Breast epithelium (tissue), 4 donors: ENCODE measurements around the gene CCDC88C. TPM values are rescaled to one million over a fixed set of nuclear protein-coding genes. Genes with fewer than 3 reads are reported as not detected.
A peak's percentile ranks its signal among the peaks of the same experiment; 100 is the strongest.

ENCODE experiments used
- DNase-seq, 2 donors: peaks; one replicate each; pipeline ENCODE4 v3.0.0-alpha.2; 2019; ENCODE audit warnings: low spot score in 2 of 2
- H3K27ac ChIP-seq, 2 donors: fragments of 200-600 bp; sonication (generic) in 1 of 2; one replicate each; pipeline ENCODE4 v1.5.1; 2016 to 2019; ENCODE audit warnings: mild to moderate bottlenecking in 1 of 2
- H3K27me3 ChIP-seq, 2 donors: fragments of 200-600 bp; sonication (generic) in 1 of 2; one replicate each; pipeline versions ENCODE4 v1.5.1 to v1.6.0; 2017 to 2019; ENCODE audit warnings: control low read depth in 1 of 2, mild to moderate bottlenecking in 1 of 2
- H3K36me3 ChIP-seq: fragments of 200-600 bp; one replicate; pipeline ENCODE4 v1.5.1; 2019
- H3K4me1 ChIP-seq, 2 donors: fragments of 200-600 bp; sonication (generic); one replicate each; pipeline ENCODE4 v1.5.1; 2016 to 2019; ENCODE audit warnings: control low read depth in 1 of 2
- H3K4me3 ChIP-seq, 3 donors: fragments of 200-600 bp; sonication (generic); 1 replicate in 2 of 3; 2 replicates in 1 of 3; pipeline ENCODE4 v1.5.1; 2016 to 2019; ENCODE audit warnings: mild to moderate bottlenecking in 3 of 3, moderate library complexity in 2 of 3
- H3K9me3 ChIP-seq, 2 donors: fragments of 200-600 bp; sonication (generic) in 1 of 2; one replicate each; pipeline ENCODE4 v1.5.1; 2016 to 2019; ENCODE audit warnings: control low read depth in 1 of 2
- POLR2A ChIP-seq: fragments of 450-650 bp; IDR thresholded peaks from one replicate; pipeline ENCODE4 v1.6.1; 2016; ENCODE audit warnings: antibody characterized with exemption, mild to moderate bottlenecking, moderate library complexity
- POLR2AphosphoS5 ChIP-seq, 3 donors: sonication (generic); formaldehyde crosslinking; IDR thresholded peaks; one replicate each; pipeline ENCODE4 v1.6.1; 2017; ENCODE audit warnings: antibody characterized with exemption in 3 of 3
- intact Hi-C: fragments of 100-400 bp; cut with DNase I; formaldehyde crosslinking; loops from one replicate; pipeline ENCODE4 v1.15.1; 2023; ENCODE audit warnings: low total_unique reads
- total RNA-seq, 3 donors: library from RNA; depleted of rRNA; stranded (reverse); fragments of >200 nt; gene quantifications; one replicate each; pipeline ENCODE4 v1.1.0, GENCODE V29; 2016
- TF ChIP-seq, protein P1 (sequence below), 3 donors: fragments of 450-650 bp; IDR thresholded peaks; one replicate each; pipeline ENCODE4 v1.5.1; 2016 to 2017; ENCODE audit warnings: antibody characterized with exemption in 3 of 3, mild to moderate bottlenecking in 3 of 3, moderate library complexity in 3 of 3

The CCDC88C gene
- total RNA-seq, 3 donors from 2014 or later = 5.8 to 25.9 (median 19.3) TPM

DNA sequence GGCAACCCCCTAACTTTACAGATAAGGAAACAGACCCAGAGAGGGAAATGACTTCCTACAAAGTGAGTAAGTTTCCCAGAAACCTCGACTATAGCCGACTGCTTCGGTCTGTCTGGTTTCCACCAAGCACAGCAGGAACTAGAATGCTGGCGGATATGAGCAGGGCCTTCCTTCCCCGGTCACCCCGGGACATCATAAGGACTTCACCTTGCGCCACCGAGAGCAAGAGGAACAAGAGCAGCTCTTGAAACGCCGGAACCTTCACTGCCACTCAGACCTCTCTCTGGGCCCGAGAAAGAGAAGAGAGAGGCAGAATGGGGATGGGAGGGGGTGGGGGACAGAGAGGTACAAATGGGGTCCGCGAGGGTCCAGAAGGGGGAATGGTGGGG is 143.7 kb downstream of the CCDC88C start:
- Histone ChIP-seq H3K27ac (no peak overlapping the region), H3K4me1 (no peaks in the 10 kb centered on the region), H3K36me3 (no peaks in the 10 kb centered on the region), H3K27me3 (no peaks in the 10 kb centered on the region), H3K4me3 (no peak overlapping the region), H3K9me3 (no peaks in the 10 kb centered on the region)
- TF ChIP-seq POLR2A (no peak), POLR2AphosphoS5 (IDR thresholded peaks at IDR 0.05) (no peak)
- TF ChIP-seq, protein P1, sequence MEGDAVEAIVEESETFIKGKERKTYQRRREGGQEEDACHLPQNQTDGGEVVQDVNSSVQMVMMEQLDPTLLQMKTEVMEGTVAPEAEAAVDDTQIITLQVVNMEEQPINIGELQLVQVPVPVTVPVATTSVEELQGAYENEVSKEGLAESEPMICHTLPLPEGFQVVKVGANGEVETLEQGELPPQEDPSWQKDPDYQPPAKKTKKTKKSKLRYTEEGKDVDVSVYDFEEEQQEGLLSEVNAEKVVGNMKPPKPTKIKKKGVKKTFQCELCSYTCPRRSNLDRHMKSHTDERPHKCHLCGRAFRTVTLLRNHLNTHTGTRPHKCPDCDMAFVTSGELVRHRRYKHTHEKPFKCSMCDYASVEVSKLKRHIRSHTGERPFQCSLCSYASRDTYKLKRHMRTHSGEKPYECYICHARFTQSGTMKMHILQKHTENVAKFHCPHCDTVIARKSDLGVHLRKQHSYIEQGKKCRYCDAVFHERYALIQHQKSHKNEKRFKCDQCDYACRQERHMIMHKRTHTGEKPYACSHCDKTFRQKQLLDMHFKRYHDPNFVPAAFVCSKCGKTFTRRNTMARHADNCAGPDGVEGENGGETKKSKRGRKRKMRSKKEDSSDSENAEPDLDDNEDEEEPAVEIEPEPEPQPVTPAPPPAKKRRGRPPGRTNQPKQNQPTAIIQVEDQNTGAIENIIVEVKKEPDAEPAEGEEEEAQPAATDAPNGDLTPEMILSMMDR (IDR thresholded peaks at IDR 0.05) = no peak
- intact Hi-C loops = loop anchor here (1.0 kb wide), 1 partner anchor 31 kb away; no protein-coding TSS in a partner anchor
- no peak for DNase-seq

DNA sequence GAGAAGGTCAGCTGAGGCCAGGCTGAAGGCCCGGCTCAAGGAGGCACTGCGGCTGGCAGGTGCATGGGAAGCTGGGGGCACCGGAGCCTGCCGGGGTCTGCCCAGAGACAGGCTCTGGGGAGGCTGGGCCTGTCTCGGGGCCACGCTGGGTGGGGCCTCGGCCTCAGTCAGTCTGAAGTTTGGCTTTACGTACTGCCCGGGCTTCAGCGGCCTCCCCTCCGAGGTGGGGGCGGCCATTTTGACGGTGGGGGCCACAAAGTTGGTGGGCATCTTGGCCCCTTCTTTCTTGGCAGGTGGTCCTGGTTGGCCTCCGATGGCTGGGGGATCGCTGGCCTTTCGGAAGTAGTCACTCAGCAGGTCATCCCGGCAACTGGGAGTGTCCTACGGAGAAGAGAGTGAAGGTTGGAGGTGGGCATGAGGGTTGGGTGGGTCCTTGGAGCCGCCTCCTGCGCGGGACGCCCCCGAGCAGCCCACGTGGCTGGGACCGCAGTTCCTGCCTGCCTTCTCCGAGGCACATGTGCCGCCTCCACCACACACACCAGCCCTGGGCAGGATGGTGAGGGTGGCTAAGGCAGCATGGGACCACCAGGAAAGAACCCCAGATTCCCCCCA is 144.2 kb downstream of the CCDC88C start:
- Histone ChIP-seq H3K27me3 (no peaks in the 10 kb centered on the region), H3K4me3 (no peak overlapping the region), H3K9me3 (no peaks in the 10 kb centered on the region), H3K4me1 (no peaks in the 10 kb centered on the region), H3K36me3 (no peaks in the 10 kb centered on the region), H3K27ac (no peak overlapping the region)
- no peak for DNase-seq
- intact Hi-C loops = no loop called here
- TF ChIP-seq, protein P1 (IDR thresholded peaks at IDR 0.05) = no peak
- TF ChIP-seq POLR2AphosphoS5 (IDR thresholded peaks at IDR 0.05) (no peak), POLR2A (no peak)

DNA sequence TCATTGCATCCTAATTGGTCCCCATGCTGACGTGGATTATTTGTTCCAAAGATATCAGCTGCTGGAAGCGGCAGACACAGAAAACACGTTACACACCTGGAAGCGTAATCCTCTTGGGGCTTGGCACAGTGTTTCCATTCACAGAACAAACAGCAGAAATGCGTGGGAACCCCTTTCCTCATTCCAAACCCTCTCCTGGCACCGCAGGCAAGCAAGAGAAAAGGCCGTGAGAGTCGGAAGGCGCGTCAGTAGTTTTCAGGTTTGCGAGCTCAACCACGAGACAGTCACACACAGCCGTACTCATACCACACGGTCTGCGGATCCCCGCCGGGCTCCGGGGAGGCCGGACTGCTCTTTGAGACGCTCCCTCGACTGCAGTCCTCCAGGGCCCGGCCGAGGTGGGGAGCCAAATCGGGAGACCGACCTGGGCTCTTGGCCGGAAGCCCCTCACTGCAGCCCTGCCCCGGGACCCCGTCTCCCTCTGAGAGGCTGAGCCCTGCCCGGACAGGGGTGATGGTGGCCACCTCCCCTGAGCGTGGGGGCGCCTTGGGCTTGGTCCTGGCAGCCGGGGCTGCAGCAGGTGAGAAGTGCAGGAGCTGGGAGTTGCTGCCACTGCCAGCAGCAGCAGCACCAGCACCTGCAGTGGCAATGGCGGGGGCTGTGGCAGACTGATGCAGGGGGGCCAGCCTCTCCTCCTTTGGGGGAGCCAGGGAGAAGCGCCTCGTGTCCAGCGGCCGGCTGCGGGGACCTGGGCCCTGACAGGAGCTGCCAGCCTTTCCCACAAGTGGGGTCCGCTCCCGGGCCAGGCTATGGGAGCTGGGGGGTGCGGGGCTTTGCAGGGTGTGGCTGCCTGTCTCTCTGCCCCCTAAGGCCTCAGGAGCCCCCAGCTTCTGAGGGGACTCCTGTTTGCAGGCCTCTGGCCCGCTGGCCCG is 145.0 kb downstream of the CCDC88C start:
- Histone ChIP-seq H3K27me3 (no peaks in the 10 kb centered on the region), H3K9me3 (no peaks in the 10 kb centered on the region), H3K4me1 (no peaks in the 10 kb centered on the region), H3K4me3 (peak overlapping the region in 1 of 3 donors; percentile 19), H3K27ac (peak overlapping the region; percentile 15 to 43), H3K36me3 (no peaks in the 10 kb centered on the region)
- TF ChIP-seq, protein P1 (IDR thresholded peaks at IDR 0.05) = no peak
- no peak for TF ChIP-seq POLR2AphosphoS5 (IDR thresholded peaks at IDR 0.05)
- TF ChIP-seq POLR2A = no peak
- peak in 1 of 2 donors; percentile 54 for DNase-seq
- intact Hi-C loops = no loop called here

DNA sequence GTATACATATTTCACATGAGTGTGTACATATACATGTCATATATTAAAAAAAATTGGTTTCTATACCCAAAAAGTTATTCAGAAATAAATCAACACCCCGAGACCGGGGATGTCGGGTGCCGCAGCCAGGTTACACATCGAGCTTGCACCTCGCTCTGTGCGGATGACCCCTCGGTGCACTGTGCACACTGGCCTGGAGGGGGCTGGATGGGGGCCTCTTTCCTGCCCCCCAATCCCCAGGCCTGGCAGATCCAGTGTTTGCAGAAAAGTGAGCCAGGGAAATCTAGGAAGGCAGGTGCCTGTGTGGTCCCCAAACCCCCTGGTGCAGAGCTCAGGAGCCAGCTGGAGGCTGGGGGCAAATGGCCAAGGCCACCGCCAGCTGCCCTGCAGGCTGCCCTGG is 146.0 kb downstream of the CCDC88C start:
- no peak for DNase-seq
- no peaks in the 10 kb centered on the region for H3K4me1 ChIP-seq
- H3K36me3 ChIP-seq = no peaks in the 10 kb centered on the region
- intact Hi-C loops = no loop called here
- H3K27ac ChIP-seq = no peak overlapping the region
- no peaks in the 10 kb centered on the region for H3K27me3 ChIP-seq
- H3K4me3 ChIP-seq = no peak overlapping the region
- TF ChIP-seq POLR2A (no peak), POLR2AphosphoS5 (IDR thresholded peaks at IDR 0.05) (no peak)
- TF ChIP-seq, protein P1 (IDR thresholded peaks at IDR 0.05) = no peak
- H3K9me3 ChIP-seq = no peaks in the 10 kb centered on the region

DNA sequence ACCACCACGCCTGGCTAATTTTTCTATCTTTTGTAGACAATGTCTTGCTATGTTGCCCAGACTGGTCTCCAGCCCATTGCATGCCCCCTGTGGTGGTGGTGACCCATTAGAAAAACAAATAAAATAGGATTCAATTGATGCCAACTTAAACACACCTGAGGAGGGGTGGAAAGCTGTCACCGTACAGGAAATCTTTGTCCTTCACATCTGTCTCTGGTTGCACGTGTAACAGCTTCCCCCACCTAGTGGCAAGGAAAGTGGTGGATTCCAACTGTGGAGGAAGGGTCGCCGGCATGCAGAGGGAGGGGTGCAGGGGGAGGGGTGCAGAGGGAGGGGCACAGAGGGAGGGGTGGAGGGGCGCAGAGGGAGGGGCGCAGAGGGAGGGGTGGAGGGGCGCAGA is 147.0 kb downstream of the CCDC88C start:
- Histone ChIP-seq H3K4me1 (no peaks in the 10 kb centered on the region), H3K9me3 (no peaks in the 10 kb centered on the region), H3K27ac (no peak overlapping the region), H3K4me3 (no peak overlapping the region), H3K36me3 (no peaks in the 10 kb centered on the region), H3K27me3 (no peaks in the 10 kb centered on the region)
- intact Hi-C loops = no loop called here
- TF ChIP-seq POLR2AphosphoS5 (IDR thresholded peaks at IDR 0.05) (no peak), POLR2A (no peak)
- TF ChIP-seq, protein P1 (IDR thresholded peaks at IDR 0.05) = no peak
- no peak for DNase-seq
